GM18508 (cell line): ENCODE measurements around the gene FHL5.
"Not testable (repeated sequence)": the region's sequence is repeated elsewhere in the genome, so short reads cannot be mapped to it uniquely, and the experiment has no call there.

Experiments used
- ATAC-seq: cut with Tn5 transposase; IDR thresholded peaks from one replicate; pipeline ENCODE4 v1.9.1; 2021; ENCODE audit warnings: moderate number of reproducible peaks; ENCODE audit not compliant: insufficient read depth, unreplicated experiment

FHL5 gene

GRCh38 chr6:96562886-96563285 is at the start of gene FHL5:
Gene FHL5 (plus strand): TSS chr6:96563128. CDS start chr6:96603614, 40,486 bp downstream.
- no peak for ATAC-seq

- ATAC-seq = no peak
These were observed 42.5 kb upstream of the FHL5 start for GRCh38 chr6:96520171-96521115.

GRCh38 chr6:96521306-96521643 is 41.7 kb upstream of the FHL5 start:
- ATAC-seq = peak; percentile 16

GRCh38 chr6:96521644-96522464 is 41.1 kb upstream of the FHL5 start, which contains the start of gene UFL1:
Gene UFL1 (plus strand): TSS chr6:96521806. CDS start chr6:96521874, 68 bp downstream.
- ATAC-seq = peak; percentile 87

GRCh38 chr6:96522465-96523009 is 40.4 kb upstream of the FHL5 start:
- peak; percentile 21 for ATAC-seq

- ATAC-seq = no peak
These were observed 34.7 kb upstream of the FHL5 start for GRCh38 chr6:96528193-96528592.

GRCh38 chr6:96532399-96532798 is 30.5 kb upstream of the FHL5 start:
- ATAC-seq = no peak

GRCh38 chr6:96537726-96538125 is 25.2 kb upstream of the FHL5 start:
- no peak for ATAC-seq

GRCh38 chr6:96542702-96543101 is 20.2 kb upstream of the FHL5 start:
- ATAC-seq = no peak

GRCh38 chr6:96545882-96546281 is 17.0 kb upstream of the FHL5 start:
- ATAC-seq = no peak

GRCh38 chr6:96547654-96548053 is 15.3 kb upstream of the FHL5 start:
- ATAC-seq = no peak

- no peak for ATAC-seq
These were observed 8.4 kb upstream of the FHL5 start for GRCh38 chr6:96554558-96554957.

- not testable (repeated sequence) for ATAC-seq
These were observed 3.2 kb upstream of the FHL5 start for GRCh38 chr6:96559740-96560139.

- ATAC-seq = no peak
These were observed 925 bp downstream of the FHL5 start for GRCh38 chr6:96563853-96564252.

GRCh38 chr6:96570053-96570452 is 7.1 kb downstream of the FHL5 start:
- no peak for ATAC-seq

- no peak for ATAC-seq
These were observed 8.6 kb downstream of the FHL5 start for GRCh38 chr6:96571551-96571950.

- ATAC-seq = no peak
These were observed 12.4 kb downstream of the FHL5 start for GRCh38 chr6:96575359-96575758.

- no peak for ATAC-seq
These were observed 13.3 kb downstream of the FHL5 start for GRCh38 chr6:96576221-96576620.

- no peak for ATAC-seq
These were observed 19.1 kb downstream of the FHL5 start for GRCh38 chr6:96582021-96582420.

GRCh38 chr6:96582436-96582835 is 19.5 kb downstream of the FHL5 start:
- no peak for ATAC-seq

GRCh38 chr6:96604420-96604819 is 41.5 kb downstream of the FHL5 start:
- no peak for ATAC-seq
